HG03439 (cell line): ENCODE data around the gene TPPP2.

Source experiments
- ATAC-seq: cut with Tn5 transposase; IDR thresholded peaks from one replicate; pipeline ENCODE4 v1.9.1; 2021; ENCODE audit warnings: mild to moderate bottlenecking, moderate library complexity; ENCODE audit not compliant: unreplicated experiment

Gene TPPP2

GRCh38 chr14:21016413-21017190 lies 13.4 kb upstream of the TPPP2 start:
- no peak for ATAC-seq

- ATAC-seq = no peak
Observed at GRCh38 chr14:21017528-21018245, 12.3 kb upstream of the TPPP2 start.

GRCh38 chr14:21018286-21018685 lies 11.7 kb upstream of the TPPP2 start:
- no peak for ATAC-seq

GRCh38 chr14:21018781-21019180 lies 11.2 kb upstream of the TPPP2 start:
- ATAC-seq = no peak

- no peak for ATAC-seq
Observed at GRCh38 chr14:21019366-21019765, 10.7 kb upstream of the TPPP2 start.

GRCh38 chr14:21020977-21021545 lies 9.0 kb upstream of the TPPP2 start:
- ATAC-seq = no peak

- ATAC-seq = no peak
Observed at GRCh38 chr14:21022686-21023085, 7.3 kb upstream of the TPPP2 start.

GRCh38 chr14:21023174-21023573 lies 6.8 kb upstream of the TPPP2 start:
- ATAC-seq = no peak

- no peak for ATAC-seq
Observed at GRCh38 chr14:21023817-21024584, 6.0 kb upstream of the TPPP2 start.

- no peak for ATAC-seq
Observed at GRCh38 chr14:21024585-21025370, 5.2 kb upstream of the TPPP2 start, which contains the start of gene NDRG2. Gene NDRG2, minus strand, starts transcription at chr14:21025061. Its CDS starts 1,746 bp downstream, at chr14:21023315.

GRCh38 chr14:21025371-21026273 lies 4.4 kb upstream of the TPPP2 start:
- no peak for ATAC-seq

GRCh38 chr14:21026274-21026987 lies 3.6 kb upstream of the TPPP2 start:
- no peak for ATAC-seq

- no peak for ATAC-seq
Observed at GRCh38 chr14:21026988-21027315, 3.1 kb upstream of the TPPP2 start.

- ATAC-seq = no peak
Observed at GRCh38 chr14:21030531-21030930, 514 bp downstream of the TPPP2 start.

GRCh38 chr14:21032326-21033132 lies 2.5 kb downstream of the TPPP2 start:
- ATAC-seq = no peak

GRCh38 chr14:21033133-21033698 lies 3.2 kb downstream of the TPPP2 start:
- no peak for ATAC-seq

- ATAC-seq = no peak
Observed at GRCh38 chr14:21034707-21035106, 4.7 kb downstream of the TPPP2 start, which contains the start of gene RNASE13. Gene RNASE13, minus strand, starts transcription at chr14:21034807. Its CDS starts 519 bp downstream, at chr14:21034288.

GRCh38 chr14:21036751-21037150 lies 6.7 kb downstream of the TPPP2 start:
- no peak for ATAC-seq
